Measurements from ENCODE around the gene CLK2. TPM values are rescaled to one million over a fixed set of nuclear protein-coding genes. Genes with fewer than 3 reads are reported as not detected.

The CLK2 gene
- total and polyA plus RNA-seq, 9 of the 15 experiments (the other 6 are each of a cell fraction or from before 2014, with no cell fraction given) = 13.5 to 81.4 (median 39.6) TPM

DNA sequence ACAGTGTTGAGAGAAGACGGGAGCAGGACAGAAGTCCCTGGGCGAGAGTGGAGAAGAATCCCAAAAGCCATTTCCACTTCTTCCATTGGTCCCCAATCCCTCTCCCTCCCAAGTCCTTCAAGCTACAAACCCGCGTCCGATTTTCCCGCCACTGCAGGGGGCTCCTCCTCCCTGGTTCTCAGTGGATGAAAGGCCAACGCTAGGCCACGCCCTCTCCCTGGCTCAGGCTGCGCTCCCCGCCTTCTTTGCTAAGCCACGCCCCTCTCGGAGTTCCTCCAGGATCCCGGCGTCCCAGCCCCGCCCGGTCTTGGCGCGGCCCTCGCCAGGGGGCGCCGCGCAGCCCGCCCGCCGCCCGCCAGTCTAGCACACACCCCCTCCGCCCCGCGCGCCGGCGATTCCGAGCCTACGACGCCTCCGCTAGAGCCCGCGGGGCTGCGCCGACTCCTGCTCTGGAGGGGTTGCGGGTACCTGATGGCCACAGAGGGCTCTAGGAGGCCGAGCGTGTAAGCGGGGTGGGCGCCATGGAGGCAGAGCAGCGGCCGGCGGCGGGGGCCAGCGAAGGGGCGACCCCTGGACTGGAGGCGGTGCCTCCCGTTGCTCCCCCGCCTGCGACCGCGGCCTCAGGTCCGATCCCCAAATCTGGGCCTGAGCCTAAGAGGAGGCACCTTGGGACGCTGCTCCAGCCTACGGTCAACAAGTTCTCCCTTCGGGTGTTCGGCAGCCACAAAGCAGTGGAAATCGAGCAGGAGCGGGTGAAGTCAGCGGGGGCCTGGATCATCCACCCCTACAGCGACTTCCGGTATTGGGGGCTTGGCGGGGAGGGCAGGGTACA, 4.0 kb upstream of the CLK2 start, which contains the start of gene HCN3 (continued):
- TF ChIP-seq, protein P1, sequence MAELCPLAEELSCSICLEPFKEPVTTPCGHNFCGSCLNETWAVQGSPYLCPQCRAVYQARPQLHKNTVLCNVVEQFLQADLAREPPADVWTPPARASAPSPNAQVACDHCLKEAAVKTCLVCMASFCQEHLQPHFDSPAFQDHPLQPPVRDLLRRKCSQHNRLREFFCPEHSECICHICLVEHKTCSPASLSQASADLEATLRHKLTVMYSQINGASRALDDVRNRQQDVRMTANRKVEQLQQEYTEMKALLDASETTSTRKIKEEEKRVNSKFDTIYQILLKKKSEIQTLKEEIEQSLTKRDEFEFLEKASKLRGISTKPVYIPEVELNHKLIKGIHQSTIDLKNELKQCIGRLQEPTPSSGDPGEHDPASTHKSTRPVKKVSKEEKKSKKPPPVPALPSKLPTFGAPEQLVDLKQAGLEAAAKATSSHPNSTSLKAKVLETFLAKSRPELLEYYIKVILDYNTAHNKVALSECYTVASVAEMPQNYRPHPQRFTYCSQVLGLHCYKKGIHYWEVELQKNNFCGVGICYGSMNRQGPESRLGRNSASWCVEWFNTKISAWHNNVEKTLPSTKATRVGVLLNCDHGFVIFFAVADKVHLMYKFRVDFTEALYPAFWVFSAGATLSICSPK (IDR thresholded peaks at IDR 0.05; ENCODE audit: borderline replicate concordance) = no peak
- TF ChIP-seq CCNT2 (IDR thresholded peaks at IDR 0.05; ENCODE audit: borderline replicate concordance, extremely low read depth, insufficient read length, low read depth, low read length) (peak; percentile 81), GTF2A2 (tag; IDR thresholded peaks at IDR 0.05) (no peak), GABPB1 (CRISPR knock-in tag; IDR thresholded peaks at IDR 0.05) (peak; percentile 10; the same call in 1 of the 2 replicates), POLR3G (IDR thresholded peaks at IDR 0.05; ENCODE audit: extremely low read depth, insufficient read length, insufficient replicate concordance) (no peak), GTF2E2 (tag; IDR thresholded peaks at IDR 0.05) (no peak), IRF2 (CRISPR knock-in tag; IDR thresholded peaks at IDR 0.05) (no peak), ETV5 (CRISPR knock-in tag; IDR thresholded peaks at IDR 0.05; ENCODE audit: low read depth) (no peak), BACH1 (tag; IDR thresholded peaks at IDR 0.05) (no peak), STAG1 (CRISPR knock-in tag; IDR thresholded peaks at IDR 0.05; ENCODE audit: borderline replicate concordance) (no peak), NRF1 (conservative IDR thresholded peaks at IDR 0.05 in 1 of 2, IDR thresholded peaks at IDR 0.05 in 1 of 2) (peak; percentile 78 to 80), ZNF696 (CRISPR knock-in tag; conservative IDR thresholded peaks at IDR 0.05) (no peak), MTA3 (IDR thresholded peaks at IDR 0.05; ENCODE audit: borderline replicate concordance) (peak; percentile 65; the same call in 1 of the 2 replicates), SMAD3 (CRISPR knock-in tag; conservative IDR thresholded peaks at IDR 0.05) (no peak), CXXC5 (CRISPR knock-in tag; IDR thresholded peaks at IDR 0.05) (peak; percentile 83), KAT7 (CRISPR knock-in tag; IDR thresholded peaks at IDR 0.05; ENCODE audit: borderline replicate concordance) (0 out of 2 replicates have a peak, but pooled peaks have one; percentile 56), CSDE1 (IDR thresholded peaks at IDR 0.05) (no peak), NFIX (CRISPR knock-in tag; IDR thresholded peaks at IDR 0.05; ENCODE audit: low read depth) (no peak), ZNF707 (CRISPR knock-in tag; conservative IDR thresholded peaks at IDR 0.05) (no peak), ZNF644 (tag; IDR thresholded peaks at IDR 0.05; ENCODE audit: low read depth) (no peak), TBL1XR1 (IDR thresholded peaks at IDR 0.05; ENCODE audit: low read length in 2 of 2) (no peak), TCF3 (CRISPR knock-in tag; IDR thresholded peaks at IDR 0.05) (no peak)
- TF ChIP-seq, protein P2, sequence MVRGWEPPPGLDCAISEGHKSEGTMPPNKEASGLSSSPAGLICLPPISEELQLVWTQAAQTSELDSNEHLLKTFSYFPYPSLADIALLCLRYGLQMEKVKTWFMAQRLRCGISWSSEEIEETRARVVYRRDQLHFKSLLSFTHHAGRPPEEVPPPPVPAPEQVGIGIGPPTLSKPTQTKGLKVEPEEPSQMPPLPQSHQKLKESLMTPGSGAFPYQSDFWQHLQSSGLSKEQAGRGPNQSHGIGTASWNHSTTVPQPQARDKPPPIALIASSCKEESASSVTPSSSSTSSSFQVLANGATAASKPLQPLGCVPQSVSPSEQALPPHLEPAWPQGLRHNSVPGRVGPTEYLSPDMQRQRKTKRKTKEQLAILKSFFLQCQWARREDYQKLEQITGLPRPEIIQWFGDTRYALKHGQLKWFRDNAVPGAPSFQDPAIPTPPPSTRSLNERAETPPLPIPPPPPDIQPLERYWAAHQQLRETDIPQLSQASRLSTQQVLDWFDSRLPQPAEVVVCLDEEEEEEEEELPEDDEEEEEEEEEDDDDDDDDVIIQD (CRISPR knock-in tag; IDR thresholded peaks at IDR 0.05) = no peak
- TF ChIP-seq, protein P3, sequence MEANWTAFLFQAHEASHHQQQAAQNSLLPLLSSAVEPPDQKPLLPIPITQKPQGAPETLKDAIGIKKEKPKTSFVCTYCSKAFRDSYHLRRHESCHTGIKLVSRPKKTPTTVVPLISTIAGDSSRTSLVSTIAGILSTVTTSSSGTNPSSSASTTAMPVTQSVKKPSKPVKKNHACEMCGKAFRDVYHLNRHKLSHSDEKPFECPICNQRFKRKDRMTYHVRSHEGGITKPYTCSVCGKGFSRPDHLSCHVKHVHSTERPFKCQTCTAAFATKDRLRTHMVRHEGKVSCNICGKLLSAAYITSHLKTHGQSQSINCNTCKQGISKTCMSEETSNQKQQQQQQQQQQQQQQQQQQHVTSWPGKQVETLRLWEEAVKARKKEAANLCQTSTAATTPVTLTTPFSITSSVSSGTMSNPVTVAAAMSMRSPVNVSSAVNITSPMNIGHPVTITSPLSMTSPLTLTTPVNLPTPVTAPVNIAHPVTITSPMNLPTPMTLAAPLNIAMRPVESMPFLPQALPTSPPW (CRISPR knock-in tag; IDR thresholded peaks at IDR 0.05) = peak; percentile 93
